Stimulated activated naive B cell treated with anti-CD40 and anti-IgM and Interleukin-4, amounts not matched to agents 10 μg/mL and 1 μg/mL and 100 μg/mL, for 72 hours (primary cell): ENCODE measurements around the gene TEX14.
A peak's percentile ranks its signal among the peaks of the same experiment; 100 is the strongest.

Experiments used
- ATAC-seq, 2 donors: fragments of 150-1000 bp; cut with Tn5 transposase; replicated peaks; 2 replicates each; pipeline ENCODE4 v1.10.0; 2021; ENCODE audit warnings: moderate library complexity in 1 of 2
- DNase-seq: peaks from one replicate; pipeline ENCODE4 v3.0.0; 2021
- H3K27ac Mint-ChIP-seq: one replicate; pipeline ENCODE4 v1.8.0; 2022; ENCODE audit warnings: mild to moderate bottlenecking, mixed read lengths
- H3K27me3 Mint-ChIP-seq, 2 donors: one replicate each; pipeline ENCODE4 v1.8.0; 2022; ENCODE audit warnings: mixed read lengths in 2 of 2
- H3K36me3 Mint-ChIP-seq, 2 donors: one replicate each; pipeline ENCODE4 v1.8.0; 2022; ENCODE audit warnings: mixed read lengths in 2 of 2, mild to moderate bottlenecking in 1 of 2
- H3K4me1 Mint-ChIP-seq, 2 donors: one replicate each; pipeline ENCODE4 v1.8.0; 2022; ENCODE audit warnings: mixed read lengths in 2 of 2, mild to moderate bottlenecking in 1 of 2
- H3K4me3 Mint-ChIP-seq, 2 donors: one replicate each; pipeline ENCODE4 v1.8.0; 2022; ENCODE audit warnings: mild to moderate bottlenecking in 2 of 2, mixed read lengths in 2 of 2, moderate library complexity in 1 of 2
- H3K9me3 Mint-ChIP-seq, 2 donors: one replicate each; pipeline ENCODE4 v1.8.0; 2022; ENCODE audit warnings: mixed read lengths in 2 of 2, mild to moderate bottlenecking in 1 of 2

TEX14 gene

DNA sequence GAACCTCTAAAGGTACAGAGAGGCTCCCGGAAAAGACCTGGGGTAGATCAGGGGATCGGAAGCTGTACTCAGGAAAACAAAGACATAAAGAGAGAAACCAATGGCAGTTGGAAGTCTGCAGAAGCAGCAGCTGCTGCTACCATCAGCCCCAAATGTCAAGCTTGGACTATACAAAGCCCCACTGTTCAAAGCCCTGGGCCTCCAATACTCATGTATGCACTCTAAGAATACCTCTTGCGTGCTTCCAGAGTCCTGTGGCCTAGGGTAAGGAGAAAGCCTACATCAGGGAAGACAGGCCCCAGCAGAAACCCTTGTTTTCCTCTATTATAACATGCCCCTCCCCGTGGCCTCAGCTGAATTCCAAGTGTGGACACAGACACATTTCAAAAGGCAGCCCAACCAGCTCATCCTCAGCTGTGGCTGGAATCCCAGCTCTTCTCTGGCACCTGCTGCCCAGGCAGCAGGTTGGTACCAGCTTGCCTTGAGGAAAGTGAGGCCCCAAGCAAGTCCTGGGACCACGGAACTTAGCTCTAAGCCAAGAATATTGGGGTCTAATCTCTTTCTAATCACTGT lies 158.1 kb downstream of the TEX14 start:
- Mint-ChIP-seq H3K36me3 (no peaks in the 10 kb centered on the region), H3K4me3 (no peak overlapping the region), H3K9me3 (no peaks in the 10 kb centered on the region), H3K27me3 (peaks cover 42 to 56% of the 10 kb centered on the region in 2 donors), H3K27ac (no peak overlapping the region), H3K4me1 (peaks cover 3 to 10% of the 10 kb centered on the region in 2 donors)
- no peak for ATAC-seq
- no peak for DNase-seq

DNA sequence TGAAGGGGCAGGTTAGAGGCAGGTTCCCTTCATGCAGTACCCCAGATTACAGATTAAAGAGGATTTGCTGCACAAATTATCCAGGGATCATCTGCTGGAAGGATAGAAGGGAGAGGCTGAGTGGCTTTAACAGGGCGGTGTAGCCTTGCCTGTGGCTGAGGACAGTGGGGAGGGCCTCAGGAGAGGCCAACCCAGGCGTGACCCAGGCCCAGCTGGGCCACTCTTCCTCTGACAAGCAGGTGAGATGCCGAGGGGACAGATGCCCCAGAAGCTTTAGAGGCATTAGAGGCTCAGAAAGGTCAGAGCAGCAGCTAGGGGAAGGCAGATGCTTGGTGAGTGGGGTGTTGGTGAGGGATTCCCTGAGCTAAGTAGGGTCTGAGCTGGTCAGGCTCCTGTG lies 159.3 kb downstream of the TEX14 start:
- peaks cover 42 to 59% of the 10 kb centered on the region in 2 donors for H3K27me3 Mint-ChIP-seq
- peak overlapping the region; percentile 44 to 80 for H3K4me3 Mint-ChIP-seq
- H3K36me3 Mint-ChIP-seq: no peaks in the 10 kb centered on the region
- no peaks in the 10 kb centered on the region for H3K9me3 Mint-ChIP-seq
- H3K4me1 Mint-ChIP-seq: peaks cover 5 to 10% of the 10 kb centered on the region in 2 donors
- no peak for DNase-seq
- ATAC-seq: no peak
- H3K27ac Mint-ChIP-seq: no peak overlapping the region

DNA sequence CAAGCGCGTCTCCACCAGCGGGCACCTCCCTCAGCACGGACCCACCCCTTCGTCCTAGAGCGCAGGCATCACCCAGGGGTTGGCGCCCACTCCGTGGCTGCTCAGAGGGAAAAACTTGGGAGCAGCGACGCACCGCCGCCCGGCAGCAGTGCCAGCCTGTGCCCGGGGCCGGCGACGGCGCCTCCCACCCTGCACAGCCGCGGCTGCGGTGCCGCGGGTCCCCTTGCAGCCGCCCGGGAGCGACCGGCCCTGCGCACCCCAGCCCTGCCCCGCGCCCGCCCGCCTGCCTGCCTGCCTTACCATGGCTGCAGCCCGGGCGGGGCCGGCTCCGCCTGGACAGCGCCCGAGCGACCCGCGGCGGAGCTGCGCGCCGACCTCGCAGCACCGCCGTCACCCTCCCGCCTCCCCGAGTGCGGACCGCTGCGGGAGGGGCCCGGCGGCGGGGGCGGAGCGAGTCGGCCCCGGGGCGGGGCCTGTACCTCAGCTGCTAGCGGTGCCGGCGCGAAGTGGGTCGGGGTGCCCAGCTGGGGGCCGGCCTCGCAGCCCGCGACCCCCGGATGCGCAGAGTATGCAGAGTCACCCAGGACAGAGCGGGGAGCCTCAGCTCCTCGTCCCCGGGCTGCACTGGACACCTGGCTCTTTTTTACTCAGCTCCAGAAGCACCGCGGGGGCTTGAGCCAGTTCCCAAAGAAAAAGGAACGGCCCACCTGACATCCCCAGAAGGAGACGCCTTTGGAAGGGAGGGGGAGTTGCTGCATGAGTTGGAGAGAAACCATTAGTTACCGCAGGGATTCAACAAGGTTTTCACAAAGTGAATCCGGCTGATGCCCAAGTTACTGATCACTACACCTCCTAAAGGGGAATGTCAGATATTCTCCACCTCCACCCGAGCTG lies 159.9 kb downstream of the TEX14 start:
- no peaks in the 10 kb centered on the region for H3K36me3 Mint-ChIP-seq
- H3K27ac Mint-ChIP-seq: no peak overlapping the region
- peak overlapping the region; percentile 44 to 80 for H3K4me3 Mint-ChIP-seq
- no peaks in the 10 kb centered on the region for H3K9me3 Mint-ChIP-seq
- ATAC-seq (peak; percentile 81 to 87), DNase-seq (peak; percentile 27)
- peaks cover 42 to 65% of the 10 kb centered on the region in 2 donors for H3K27me3 Mint-ChIP-seq
- H3K4me1 Mint-ChIP-seq: peaks cover 5 to 13% of the 10 kb centered on the region in 2 donors

DNA sequence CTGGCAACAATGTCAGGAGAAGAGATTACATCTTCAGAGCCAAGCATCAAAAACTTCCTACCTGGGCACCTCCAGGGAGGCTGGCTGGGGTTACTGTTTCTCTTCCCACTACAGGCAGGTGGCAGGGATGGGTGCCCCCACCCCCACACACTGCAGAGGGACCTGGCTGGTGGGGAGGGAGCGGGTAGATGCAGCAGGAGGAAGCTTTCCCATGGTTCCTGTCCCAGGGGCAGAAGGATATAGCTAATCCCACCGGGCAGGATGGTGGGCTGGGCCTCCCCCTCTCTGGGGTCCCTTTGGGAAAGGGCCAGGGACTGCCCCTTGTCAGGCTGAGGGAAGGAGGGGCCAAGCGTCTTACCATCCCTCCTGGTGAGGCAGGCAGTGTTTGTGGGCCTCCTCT lies 160.7 kb downstream of the TEX14 start:
- ATAC-seq: no peak
- DNase-seq: no peak
- Mint-ChIP-seq H3K27me3 (peaks cover 38 to 61% of the 10 kb centered on the region in 2 donors), H3K9me3 (no peaks in the 10 kb centered on the region), H3K36me3 (no peaks in the 10 kb centered on the region), H3K27ac (no peak overlapping the region), H3K4me3 (peak overlapping the region; percentile 15 to 40), H3K4me1 (peaks cover 7 to 16% of the 10 kb centered on the region in 2 donors)

DNA sequence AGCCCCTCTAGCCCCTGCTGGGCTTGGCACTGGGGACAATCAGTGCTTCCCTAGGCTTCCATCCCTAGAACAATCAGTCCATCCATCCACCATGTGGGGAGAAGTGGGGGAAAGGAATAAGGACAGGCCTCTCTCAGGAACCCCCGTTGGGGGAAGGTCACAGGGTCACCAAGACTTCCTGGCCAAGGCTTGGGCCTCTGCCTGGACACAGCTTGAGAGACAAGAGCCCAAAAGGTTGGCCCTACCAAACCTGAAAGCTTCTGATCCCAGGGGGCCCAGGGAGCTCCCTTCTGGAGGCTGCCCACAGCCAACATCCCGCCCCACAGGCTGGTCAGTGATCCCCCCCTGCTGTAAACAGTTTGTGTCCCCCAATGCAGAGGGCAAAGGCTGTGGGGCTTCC lies 161.2 kb downstream of the TEX14 start:
- H3K27me3 Mint-ChIP-seq: peaks cover 33 to 56% of the 10 kb centered on the region in 2 donors
- H3K27ac Mint-ChIP-seq: no peak overlapping the region
- no peaks in the 10 kb centered on the region for H3K9me3 Mint-ChIP-seq
- H3K36me3 Mint-ChIP-seq: no peaks in the 10 kb centered on the region
- H3K4me3 Mint-ChIP-seq: peak overlapping the region; percentile 15 to 40
- ATAC-seq (no peak), DNase-seq (no peak)
- peaks cover 7 to 16% of the 10 kb centered on the region in 2 donors for H3K4me1 Mint-ChIP-seq

DNA sequence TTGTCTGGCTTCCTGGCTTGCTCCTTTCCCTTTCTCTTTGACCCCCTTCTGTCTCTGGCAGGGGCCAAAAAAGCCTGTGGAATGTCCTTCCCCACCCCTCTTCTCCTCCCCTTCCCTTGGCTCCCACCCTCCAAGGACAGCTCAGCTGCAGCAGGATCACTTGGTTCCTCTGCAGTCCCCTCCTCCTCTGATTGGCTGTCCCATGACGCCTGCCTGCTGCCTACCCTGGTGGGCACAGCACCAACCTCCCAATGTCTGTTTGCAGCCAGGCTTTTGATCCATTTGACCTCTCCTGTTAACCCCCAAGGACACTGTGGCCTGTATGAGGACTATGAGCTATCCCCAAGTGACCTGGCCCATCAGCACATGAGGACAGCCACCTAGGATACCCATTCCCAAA lies 162.6 kb downstream of the TEX14 start:
- DNase-seq: no peak
- Mint-ChIP-seq H3K4me1 (peaks cover 7 to 16% of the 10 kb centered on the region in 2 donors), H3K9me3 (no peaks in the 10 kb centered on the region), H3K27ac (no peak overlapping the region), H3K36me3 (no peaks in the 10 kb centered on the region), H3K4me3 (no peak overlapping the region), H3K27me3 (peaks cover 23 to 44% of the 10 kb centered on the region in 2 donors)
- ATAC-seq: no peak

DNA sequence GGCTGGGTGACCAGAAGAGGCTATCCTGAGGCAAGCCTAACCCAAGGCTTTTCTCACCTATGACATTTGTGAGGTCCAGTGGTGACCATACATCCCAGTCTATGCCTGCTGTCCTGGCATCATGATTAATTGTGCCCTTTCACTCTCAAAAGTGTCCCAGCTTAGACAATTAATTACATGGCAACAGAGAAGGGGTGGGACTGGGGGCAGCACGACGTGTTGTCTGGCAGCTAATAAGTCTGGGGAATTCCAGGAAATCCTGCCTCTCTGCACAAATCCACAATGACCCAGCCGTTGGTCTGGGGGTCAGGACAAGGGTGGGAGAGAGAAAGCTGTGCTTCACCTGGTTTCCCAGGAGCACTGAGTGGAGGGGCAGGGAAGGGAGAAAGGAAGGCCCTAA lies 163.4 kb downstream of the TEX14 start:
- Mint-ChIP-seq H3K4me1 (peaks cover 7 to 16% of the 10 kb centered on the region in 2 donors), H3K9me3 (no peaks in the 10 kb centered on the region), H3K27ac (no peak overlapping the region), H3K27me3 (peaks cover 22 to 37% of the 10 kb centered on the region in 2 donors), H3K4me3 (no peak overlapping the region), H3K36me3 (no peaks in the 10 kb centered on the region)
- ATAC-seq: no peak
- DNase-seq: no peak

DNA sequence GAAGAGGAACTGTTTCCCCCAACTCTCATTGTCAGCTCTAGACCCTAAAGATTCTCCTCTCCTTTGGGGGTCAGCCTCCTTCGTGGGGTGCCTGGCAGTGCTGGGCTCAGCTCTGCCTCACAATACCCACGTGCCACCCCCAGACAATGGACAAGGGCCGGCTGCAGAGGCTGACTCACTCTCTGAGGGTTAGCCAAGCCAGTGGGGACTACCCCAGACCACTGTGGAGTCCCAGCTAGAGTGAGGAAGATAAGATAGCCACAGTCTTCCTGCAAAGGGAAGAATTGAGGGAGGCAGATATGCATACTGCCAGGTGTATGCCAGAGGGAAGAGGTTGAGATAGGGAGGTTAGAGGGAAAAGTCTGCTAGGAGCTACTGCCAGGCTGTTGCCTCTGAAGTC lies 163.9 kb downstream of the TEX14 start:
- no peak overlapping the region for H3K27ac Mint-ChIP-seq
- no peaks in the 10 kb centered on the region for H3K9me3 Mint-ChIP-seq
- ATAC-seq (no peak), DNase-seq (no peak)
- no peak overlapping the region for H3K4me3 Mint-ChIP-seq
- H3K36me3 Mint-ChIP-seq: no peaks in the 10 kb centered on the region
- H3K4me1 Mint-ChIP-seq: peaks cover 7 to 16% of the 10 kb centered on the region in 2 donors
- peaks cover 17 to 32% of the 10 kb centered on the region in 2 donors for H3K27me3 Mint-ChIP-seq

DNA sequence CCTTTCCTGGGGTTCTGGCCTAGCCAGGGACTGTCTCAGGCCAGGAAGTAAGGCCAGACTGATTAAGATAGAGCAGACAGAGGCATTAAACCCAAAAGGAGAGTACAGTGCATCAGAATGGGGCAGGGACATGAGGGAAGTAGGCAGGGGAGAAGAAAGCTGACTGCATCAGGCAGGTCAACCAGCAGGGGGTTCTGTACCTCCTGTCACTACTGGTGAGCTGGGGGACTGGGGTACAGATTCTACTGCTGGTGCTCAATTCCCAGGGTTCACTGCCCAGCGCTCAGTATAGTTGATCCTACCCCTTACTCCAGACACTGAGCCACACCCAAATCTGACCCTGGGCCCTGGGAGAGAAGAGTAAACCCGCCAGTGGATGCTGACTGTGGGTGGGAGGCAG lies 164.5 kb downstream of the TEX14 start:
- Mint-ChIP-seq H3K27ac (no peak overlapping the region), H3K9me3 (no peaks in the 10 kb centered on the region), H3K4me1 (peaks cover 4 to 11% of the 10 kb centered on the region in 2 donors), H3K36me3 (no peaks in the 10 kb centered on the region), H3K4me3 (no peak overlapping the region), H3K27me3 (peaks cover 10 to 26% of the 10 kb centered on the region in 2 donors)
- peak; percentile 36 to 47 for ATAC-seq
- no peak for DNase-seq

DNA sequence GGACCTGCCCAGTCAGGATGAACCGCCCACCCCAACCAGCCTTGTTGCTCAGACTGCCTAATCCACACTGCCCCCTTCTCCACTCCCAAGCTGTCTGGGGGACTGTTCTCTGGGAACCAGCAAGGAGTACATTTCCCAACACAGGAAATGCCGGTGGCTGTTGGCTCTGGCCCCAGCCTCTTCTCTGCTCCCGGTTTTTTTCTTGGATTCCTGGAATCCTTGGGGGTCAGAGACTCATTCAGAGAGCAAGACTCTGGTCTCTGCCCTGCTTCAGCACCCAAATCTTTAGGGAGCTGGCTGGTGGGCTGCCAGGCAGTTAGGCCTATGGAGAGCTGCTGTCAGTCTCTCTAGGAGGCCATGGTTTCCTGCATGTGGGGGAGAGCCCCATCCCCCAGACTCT lies 166.6 kb downstream of the TEX14 start:
- Mint-ChIP-seq H3K36me3 (no peaks in the 10 kb centered on the region), H3K4me3 (no peak overlapping the region), H3K27me3 (peaks cover 9 to 23% of the 10 kb centered on the region in 2 donors), H3K4me1 (peaks cover 4 to 6% of the 10 kb centered on the region in 2 donors), H3K9me3 (no peaks in the 10 kb centered on the region), H3K27ac (no peak overlapping the region)
- no peak for DNase-seq
- ATAC-seq: no peak

DNA sequence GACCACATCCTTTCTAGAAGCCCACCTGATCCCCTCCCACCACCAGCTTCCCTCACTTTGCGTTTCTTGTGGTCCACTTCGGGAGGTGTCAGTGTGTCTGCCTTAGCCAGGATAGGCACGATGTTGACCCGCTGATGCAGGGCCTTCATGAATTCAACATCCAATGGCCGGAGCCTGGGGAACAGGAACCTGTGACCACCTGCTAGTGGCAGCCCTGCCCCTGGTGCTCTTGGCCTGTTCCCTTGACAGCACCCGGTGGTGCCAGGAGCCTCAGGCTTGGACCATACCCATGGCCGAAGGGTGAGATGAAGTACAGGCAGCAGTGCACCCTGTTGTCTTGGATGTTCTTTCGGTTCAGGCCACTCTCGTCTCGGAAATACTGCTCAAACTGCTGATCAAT lies 170.2 kb downstream of the TEX14 start:
- DNase-seq (no peak), ATAC-seq (no peak)
- Mint-ChIP-seq H3K27me3 (no peaks in the 10 kb centered on the region), H3K27ac (no peak overlapping the region), H3K4me1 (peaks cover 6 to 9% of the 10 kb centered on the region in 2 donors), H3K4me3 (no peak overlapping the region), H3K36me3 (no peaks in the 10 kb centered on the region), H3K9me3 (no peaks in the 10 kb centered on the region)

DNA sequence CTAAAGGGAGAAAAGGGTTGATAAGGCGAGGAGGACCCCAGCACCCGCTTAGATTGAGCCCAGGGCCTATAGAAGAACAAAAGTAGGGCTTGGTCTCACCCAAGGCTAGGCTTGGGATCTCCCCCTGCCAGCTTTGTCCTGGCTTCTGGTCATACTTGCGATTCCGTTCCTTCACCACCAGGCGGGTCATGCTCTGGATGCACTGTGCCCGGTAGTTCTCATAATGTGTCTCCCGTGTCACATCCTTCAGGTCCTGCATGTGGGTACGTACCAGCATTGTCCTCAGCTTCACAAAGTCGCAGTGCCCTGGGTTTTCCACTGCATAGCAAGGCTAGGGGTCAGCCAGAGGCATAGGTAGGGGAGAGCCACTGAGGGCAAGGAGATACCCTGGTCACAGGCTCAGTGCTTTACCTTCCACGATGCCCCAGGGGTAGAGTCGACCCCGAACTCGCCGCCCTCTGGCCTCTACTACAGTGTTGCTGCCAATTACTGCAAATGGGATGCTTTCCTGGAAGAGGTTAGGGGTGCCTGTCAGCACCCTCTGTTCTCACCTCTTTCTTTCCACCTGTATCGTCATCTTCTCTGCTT lies 170.9 kb downstream of the TEX14 start:
- DNase-seq (no peak), ATAC-seq (no peak)
- Mint-ChIP-seq H3K27ac (no peak overlapping the region), H3K36me3 (peaks cover 0 to 4% of the 10 kb centered on the region in 2 donors), H3K27me3 (no peaks in the 10 kb centered on the region), H3K4me1 (peaks cover 13 to 16% of the 10 kb centered on the region in 2 donors), H3K4me3 (peak overlapping the region in 1 of 2 donors; percentile 32), H3K9me3 (no peaks in the 10 kb centered on the region)

DNA sequence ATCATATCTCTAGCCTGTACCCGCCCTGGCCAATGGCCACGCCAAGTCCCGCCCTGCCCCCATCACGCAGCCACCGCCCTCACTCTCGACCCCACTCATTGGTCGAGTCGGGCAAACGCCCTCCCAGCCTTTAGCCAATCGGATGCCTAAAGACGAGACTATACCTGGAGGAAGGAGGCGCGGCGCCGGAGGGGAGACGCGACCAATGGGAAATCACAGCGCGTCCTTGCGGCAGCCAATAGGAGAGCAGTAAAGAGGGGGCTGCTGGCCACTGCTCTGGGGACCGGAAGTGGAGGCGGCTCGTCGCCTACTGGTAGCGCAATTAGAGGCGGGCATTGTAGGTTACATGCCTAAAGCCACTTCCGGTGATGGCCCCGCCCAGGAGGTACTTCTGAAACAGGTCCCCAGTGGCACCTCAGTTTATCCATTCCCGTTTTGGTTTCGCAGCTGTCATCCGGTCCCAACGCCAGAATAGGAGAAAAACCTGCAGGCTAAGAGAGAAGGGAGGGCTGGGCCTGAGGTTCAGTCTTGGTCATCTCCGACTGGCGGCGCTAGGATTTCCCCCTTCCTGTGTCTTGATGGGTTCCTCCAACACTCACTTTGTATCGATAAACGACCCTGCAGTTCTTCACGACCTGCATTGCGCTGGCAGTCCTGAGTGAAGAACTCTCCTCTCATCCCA lies 173.8 kb downstream of the TEX14 start:
- H3K27me3 Mint-ChIP-seq: no peaks in the 10 kb centered on the region
- peak overlapping the region; percentile 83 to 91 for H3K4me3 Mint-ChIP-seq
- ATAC-seq (peak; percentile 84), DNase-seq (peak; percentile 100)
- no peaks in the 10 kb centered on the region for H3K9me3 Mint-ChIP-seq
- H3K4me1 Mint-ChIP-seq: peaks cover 33 to 35% of the 10 kb centered on the region in 2 donors
- H3K36me3 Mint-ChIP-seq: peaks cover 6 to 20% of the 10 kb centered on the region in 2 donors
- H3K27ac Mint-ChIP-seq: peak overlapping the region; percentile 87

DNA sequence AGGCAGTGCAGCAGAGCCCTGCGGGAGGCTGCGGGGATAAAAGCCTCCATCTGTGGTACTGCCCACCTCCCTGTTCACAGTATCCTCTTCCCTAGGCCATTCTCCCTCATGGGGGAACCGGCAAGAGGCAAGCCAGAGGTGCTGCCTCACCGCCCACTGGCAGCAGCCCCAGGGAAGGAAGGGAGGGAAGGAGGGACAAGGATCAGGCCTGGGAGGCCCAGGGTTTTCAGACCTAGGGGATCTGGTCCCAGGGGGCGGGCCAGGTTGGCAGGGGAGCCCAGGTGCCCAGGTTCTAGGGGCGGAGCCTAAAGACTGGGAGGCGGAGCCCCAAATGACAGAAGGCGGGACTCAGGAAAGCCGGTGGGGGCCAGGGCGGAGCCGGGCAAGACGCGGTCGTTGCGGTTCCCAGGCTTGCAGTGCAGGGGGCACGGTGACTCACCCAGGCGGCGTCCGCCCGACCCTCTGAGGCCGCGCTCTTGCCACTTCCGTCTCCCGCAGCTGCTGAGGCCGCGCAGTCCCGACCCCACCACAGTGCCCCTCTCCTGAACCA lies 174.4 kb downstream of the TEX14 start:
- DNase-seq (no peak), ATAC-seq (no peak)
- H3K36me3 Mint-ChIP-seq: peaks cover 10 to 26% of the 10 kb centered on the region in 2 donors
- no peaks in the 10 kb centered on the region for H3K9me3 Mint-ChIP-seq
- no peaks in the 10 kb centered on the region for H3K27me3 Mint-ChIP-seq
- H3K4me1 Mint-ChIP-seq: peaks cover 37 to 41% of the 10 kb centered on the region in 2 donors
- H3K4me3 Mint-ChIP-seq: peak overlapping the region; percentile 83 to 91
- peak overlapping the region; percentile 87 for H3K27ac Mint-ChIP-seq
